Rectal smooth muscle tissue (tissue), 1 donor: ENCODE data around the gene FAM3A.
A peak's percentile ranks its signal among the peaks of the same experiment; 100 is the strongest.

Experiments used
- H3K27ac ChIP-seq: one replicate; pipeline ENCODE4 v1.7.0; 2013; ENCODE audit warnings: low read depth, low read length, inconsistent platforms
- H3K27me3 ChIP-seq: one replicate; pipeline ENCODE4 v1.7.0; 2013; ENCODE audit warnings: low read length; ENCODE audit not compliant: control insufficient read depth, insufficient read depth
- H3K36me3 ChIP-seq: one replicate; pipeline ENCODE4 v1.7.0; 2013; ENCODE audit warnings: low read length; ENCODE audit not compliant: control insufficient read depth, insufficient read depth
- H3K4me1 ChIP-seq: one replicate; pipeline ENCODE4 v1.7.0; 2013; ENCODE audit warnings: low read length; ENCODE audit not compliant: control insufficient read depth, insufficient read depth
- H3K4me3 ChIP-seq: one replicate; pipeline ENCODE4 v1.7.0; 2013; ENCODE audit warnings: low read length
- H3K9ac ChIP-seq: one replicate; pipeline ENCODE4 v1.7.0; 2013; ENCODE audit warnings: low read length

Gene FAM3A

GRCh38 chrX:154526901-154527675 is 11.1 kb upstream of the FAM3A start:
- H3K4me1 ChIP-seq, result peaks cover 3% of the 10 kb centered on the region
- H3K36me3 ChIP-seq, result no peaks in the 10 kb centered on the region
- H3K9ac ChIP-seq, result peak overlapping the region; percentile 3
- peak overlapping the region; percentile 49 for H3K4me3 ChIP-seq
- peaks cover 3% of the 10 kb centered on the region for H3K27me3 ChIP-seq
- peak overlapping the region; percentile 80 for H3K27ac ChIP-seq

GRCh38 chrX:154525606-154526490 is 9.8 kb upstream of the FAM3A start:
- no peaks in the 10 kb centered on the region for H3K36me3 ChIP-seq
- H3K27ac ChIP-seq, result no peak overlapping the region
- peaks cover 3% of the 10 kb centered on the region for H3K4me1 ChIP-seq
- H3K4me3 ChIP-seq, result no peak overlapping the region
- peaks cover 3% of the 10 kb centered on the region for H3K27me3 ChIP-seq
- H3K9ac ChIP-seq, result no peak overlapping the region

DNA sequence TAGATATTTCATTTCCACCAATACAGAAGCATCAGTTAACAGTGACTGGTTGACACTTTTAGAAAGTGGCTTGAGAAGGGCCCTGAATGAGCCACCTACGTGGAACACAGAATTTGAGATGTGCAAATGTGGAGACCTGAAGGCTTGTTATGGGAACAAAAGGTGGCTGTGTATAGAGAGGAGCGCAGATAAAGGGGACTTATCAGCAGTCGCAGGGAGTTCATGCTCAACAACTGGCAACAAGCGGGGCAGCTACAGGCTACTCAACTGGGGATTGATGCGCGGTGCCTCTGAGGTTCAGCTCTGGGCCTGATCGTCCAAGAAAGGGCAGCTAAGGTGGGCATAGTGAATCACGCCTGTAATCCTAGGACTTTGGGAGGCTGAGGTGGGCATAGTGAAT is 3.4 kb upstream of the FAM3A start:
- Histone ChIP-seq H3K27me3 (peaks cover 4% of the 10 kb centered on the region), H3K4me3 (no peak overlapping the region), H3K36me3 (no peaks in the 10 kb centered on the region), H3K27ac (no peak overlapping the region), H3K4me1 (peaks cover 7% of the 10 kb centered on the region), H3K9ac (no peak overlapping the region)

GRCh38 chrX:154517101-154517781 is 1.2 kb upstream of the FAM3A start:
- H3K4me3 ChIP-seq, result peak overlapping the region; percentile 59
- peaks cover 7% of the 10 kb centered on the region for H3K4me1 ChIP-seq
- peak overlapping the region; percentile 88 for H3K27ac ChIP-seq
- H3K36me3 ChIP-seq, result no peaks in the 10 kb centered on the region
- H3K9ac ChIP-seq, result peak overlapping the region; percentile 92
- peaks cover 4% of the 10 kb centered on the region for H3K27me3 ChIP-seq

DNA sequence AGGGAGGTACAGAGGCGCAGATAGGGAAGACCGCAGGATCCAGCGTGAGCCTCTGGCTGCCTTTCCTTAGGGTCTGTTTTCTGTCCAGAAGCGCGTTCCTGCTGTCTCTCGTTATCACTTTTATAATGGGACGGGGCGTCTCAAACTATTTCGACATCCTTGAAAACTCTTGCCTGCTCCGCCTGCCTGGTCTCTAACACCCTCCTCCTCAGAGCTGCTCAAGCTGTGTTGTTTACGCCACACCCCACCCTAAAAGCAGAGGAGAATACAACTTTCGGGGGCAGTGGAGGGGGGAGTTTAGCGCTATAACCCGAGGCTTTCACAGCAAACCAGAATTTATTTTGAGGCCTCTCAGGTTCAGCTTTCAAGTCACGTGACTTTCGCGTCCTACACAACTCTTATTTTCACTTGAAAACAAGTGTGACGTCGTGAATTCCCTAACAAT is 646 bp upstream of the FAM3A start:
- H3K27me3 ChIP-seq, result peaks cover 4% of the 10 kb centered on the region
- H3K4me3 ChIP-seq, result peak overlapping the region; percentile 59
- peak overlapping the region; percentile 88 for H3K27ac ChIP-seq
- no peaks in the 10 kb centered on the region for H3K36me3 ChIP-seq
- peak overlapping the region; percentile 92 for H3K9ac ChIP-seq
- H3K4me1 ChIP-seq, result peaks cover 7% of the 10 kb centered on the region

GRCh38 chrX:154515090-154515965 is 704 bp downstream of the FAM3A start:
- H3K27ac ChIP-seq, result peak overlapping the region; percentile 95
- H3K27me3 ChIP-seq, result peaks cover 4% of the 10 kb centered on the region
- H3K4me3 ChIP-seq, result peak overlapping the region; percentile 77
- H3K9ac ChIP-seq, result peak overlapping the region; percentile 62
- no peaks in the 10 kb centered on the region for H3K36me3 ChIP-seq
- peaks cover 7% of the 10 kb centered on the region for H3K4me1 ChIP-seq

GRCh38 chrX:154513716-154514115 is 2.3 kb downstream of the FAM3A start:
- Histone ChIP-seq H3K27me3 (peaks cover 4% of the 10 kb centered on the region), H3K27ac (no peak overlapping the region), H3K4me3 (no peak overlapping the region), H3K4me1 (peaks cover 7% of the 10 kb centered on the region), H3K9ac (no peak overlapping the region), H3K36me3 (no peaks in the 10 kb centered on the region)

GRCh38 chrX:154512879-154513553 is 3.0 kb downstream of the FAM3A start:
- Histone ChIP-seq H3K4me3 (no peak overlapping the region), H3K27me3 (peaks cover 4% of the 10 kb centered on the region), H3K4me1 (peaks cover 7% of the 10 kb centered on the region), H3K27ac (no peak overlapping the region), H3K36me3 (no peaks in the 10 kb centered on the region), H3K9ac (no peak overlapping the region)

GRCh38 chrX:154511761-154512160 is 4.3 kb downstream of the FAM3A start:
- Histone ChIP-seq H3K36me3 (no peaks in the 10 kb centered on the region), H3K4me3 (no peak overlapping the region), H3K4me1 (no peaks in the 10 kb centered on the region), H3K27ac (no peak overlapping the region), H3K9ac (no peak overlapping the region), H3K27me3 (peaks cover 4% of the 10 kb centered on the region)

- H3K4me1 ChIP-seq, result no peaks in the 10 kb centered on the region
- no peak overlapping the region for H3K9ac ChIP-seq
- no peaks in the 10 kb centered on the region for H3K36me3 ChIP-seq
- H3K4me3 ChIP-seq, result no peak overlapping the region
- no peak overlapping the region for H3K27ac ChIP-seq
- no peaks in the 10 kb centered on the region for H3K27me3 ChIP-seq
Measured at GRCh38 chrX:154509455-154509854, 6.6 kb downstream of the FAM3A start.

DNA sequence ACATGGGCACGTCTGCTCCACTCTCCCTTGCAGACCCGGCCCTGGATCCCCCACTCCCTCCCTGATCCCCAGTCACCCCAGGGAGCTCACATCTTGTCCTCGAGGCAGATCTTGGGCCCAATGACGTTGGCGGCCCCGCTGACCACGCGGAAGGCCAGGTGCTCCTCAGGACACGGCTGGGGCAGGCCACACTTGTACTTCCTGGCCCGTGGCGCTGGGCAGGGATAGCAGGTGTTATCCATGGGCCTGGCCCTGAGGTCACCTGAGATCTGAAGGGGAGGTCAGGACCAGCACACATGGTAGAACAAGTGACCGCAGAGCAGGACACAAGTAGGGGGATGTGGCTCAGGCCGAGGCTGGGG is 7.7 kb downstream of the FAM3A start:
- no peaks in the 10 kb centered on the region for H3K4me1 ChIP-seq
- no peaks in the 10 kb centered on the region for H3K27me3 ChIP-seq
- no peak overlapping the region for H3K9ac ChIP-seq
- no peak overlapping the region for H3K4me3 ChIP-seq
- no peak overlapping the region for H3K27ac ChIP-seq
- no peaks in the 10 kb centered on the region for H3K36me3 ChIP-seq
